ENCODE results near the gene OR52A1.

DNA sequence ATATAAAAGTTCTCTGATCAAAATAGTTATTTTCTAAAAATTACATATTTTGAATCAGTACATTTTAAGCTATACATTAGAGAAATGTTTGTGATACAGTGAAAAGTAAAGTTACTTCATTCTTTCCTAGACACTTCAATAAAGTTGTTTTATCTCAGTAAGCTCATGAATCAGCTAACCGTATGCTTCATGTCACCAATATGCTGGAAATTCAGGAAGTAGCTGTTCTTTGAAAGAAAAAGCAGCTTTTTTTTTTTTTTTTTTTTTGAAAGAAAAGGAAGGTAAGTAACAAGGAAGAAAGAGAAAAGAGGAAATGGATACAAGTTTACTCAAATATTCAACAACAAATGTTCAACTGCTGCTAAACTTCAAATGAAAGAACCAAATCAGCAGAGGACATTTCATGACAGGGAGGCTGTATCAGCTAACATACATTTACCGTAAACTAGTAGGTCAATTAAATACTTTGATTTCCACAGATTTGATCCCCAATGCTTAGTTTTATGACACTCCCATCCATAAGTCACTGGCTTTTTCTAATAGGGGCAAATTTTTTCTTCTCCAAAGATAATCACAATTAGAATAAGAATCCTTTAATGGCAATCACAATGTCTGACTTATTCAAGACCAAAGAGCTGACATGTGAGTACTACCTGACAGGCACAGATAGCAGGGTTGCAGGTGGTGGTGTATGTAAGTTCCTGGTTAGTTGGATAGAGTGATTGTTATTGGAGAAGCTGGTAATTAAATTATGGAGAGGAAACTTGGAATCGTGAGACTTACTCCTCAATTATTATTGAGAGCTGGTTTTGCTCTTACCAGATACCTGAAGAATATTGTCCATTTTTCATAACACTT is 754 bp downstream of the OR52A1 start:
- TF ChIP-seq ZNF274 (IDR thresholded peaks at IDR 0.05; ENCODE audit: low read length) = no peak
- TF ChIP-seq ZNF274 (tag by site-specific recombination; IDR thresholded peaks at IDR 0.05; ENCODE audit: borderline replicate concordance) = no peak
- no peak for TF ChIP-seq ZNF24 (tag by site-specific recombination; IDR thresholded peaks at IDR 0.05)
- TF ChIP-seq, protein P1, sequence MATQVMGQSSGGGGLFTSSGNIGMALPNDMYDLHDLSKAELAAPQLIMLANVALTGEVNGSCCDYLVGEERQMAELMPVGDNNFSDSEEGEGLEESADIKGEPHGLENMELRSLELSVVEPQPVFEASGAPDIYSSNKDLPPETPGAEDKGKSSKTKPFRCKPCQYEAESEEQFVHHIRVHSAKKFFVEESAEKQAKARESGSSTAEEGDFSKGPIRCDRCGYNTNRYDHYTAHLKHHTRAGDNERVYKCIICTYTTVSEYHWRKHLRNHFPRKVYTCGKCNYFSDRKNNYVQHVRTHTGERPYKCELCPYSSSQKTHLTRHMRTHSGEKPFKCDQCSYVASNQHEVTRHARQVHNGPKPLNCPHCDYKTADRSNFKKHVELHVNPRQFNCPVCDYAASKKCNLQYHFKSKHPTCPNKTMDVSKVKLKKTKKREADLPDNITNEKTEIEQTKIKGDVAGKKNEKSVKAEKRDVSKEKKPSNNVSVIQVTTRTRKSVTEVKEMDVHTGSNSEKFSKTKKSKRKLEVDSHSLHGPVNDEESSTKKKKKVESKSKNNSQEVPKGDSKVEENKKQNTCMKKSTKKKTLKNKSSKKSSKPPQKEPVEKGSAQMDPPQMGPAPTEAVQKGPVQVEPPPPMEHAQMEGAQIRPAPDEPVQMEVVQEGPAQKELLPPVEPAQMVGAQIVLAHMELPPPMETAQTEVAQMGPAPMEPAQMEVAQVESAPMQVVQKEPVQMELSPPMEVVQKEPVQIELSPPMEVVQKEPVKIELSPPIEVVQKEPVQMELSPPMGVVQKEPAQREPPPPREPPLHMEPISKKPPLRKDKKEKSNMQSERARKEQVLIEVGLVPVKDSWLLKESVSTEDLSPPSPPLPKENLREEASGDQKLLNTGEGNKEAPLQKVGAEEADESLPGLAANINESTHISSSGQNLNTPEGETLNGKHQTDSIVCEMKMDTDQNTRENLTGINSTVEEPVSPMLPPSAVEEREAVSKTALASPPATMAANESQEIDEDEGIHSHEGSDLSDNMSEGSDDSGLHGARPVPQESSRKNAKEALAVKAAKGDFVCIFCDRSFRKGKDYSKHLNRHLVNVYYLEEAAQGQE (tag by site-specific recombination; IDR thresholded peaks at IDR 0.05) = no peak
- TF ChIP-seq, protein P2, sequence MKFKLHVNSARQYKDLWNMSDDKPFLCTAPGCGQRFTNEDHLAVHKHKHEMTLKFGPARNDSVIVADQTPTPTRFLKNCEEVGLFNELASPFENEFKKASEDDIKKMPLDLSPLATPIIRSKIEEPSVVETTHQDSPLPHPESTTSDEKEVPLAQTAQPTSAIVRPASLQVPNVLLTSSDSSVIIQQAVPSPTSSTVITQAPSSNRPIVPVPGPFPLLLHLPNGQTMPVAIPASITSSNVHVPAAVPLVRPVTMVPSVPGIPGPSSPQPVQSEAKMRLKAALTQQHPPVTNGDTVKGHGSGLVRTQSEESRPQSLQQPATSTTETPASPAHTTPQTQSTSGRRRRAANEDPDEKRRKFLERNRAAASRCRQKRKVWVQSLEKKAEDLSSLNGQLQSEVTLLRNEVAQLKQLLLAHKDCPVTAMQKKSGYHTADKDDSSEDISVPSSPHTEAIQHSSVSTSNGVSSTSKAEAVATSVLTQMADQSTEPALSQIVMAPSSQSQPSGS (tag by site-specific recombination; IDR thresholded peaks at IDR 0.05; ENCODE audit: low read depth) = no peak
- TF ChIP-seq, protein P3, sequence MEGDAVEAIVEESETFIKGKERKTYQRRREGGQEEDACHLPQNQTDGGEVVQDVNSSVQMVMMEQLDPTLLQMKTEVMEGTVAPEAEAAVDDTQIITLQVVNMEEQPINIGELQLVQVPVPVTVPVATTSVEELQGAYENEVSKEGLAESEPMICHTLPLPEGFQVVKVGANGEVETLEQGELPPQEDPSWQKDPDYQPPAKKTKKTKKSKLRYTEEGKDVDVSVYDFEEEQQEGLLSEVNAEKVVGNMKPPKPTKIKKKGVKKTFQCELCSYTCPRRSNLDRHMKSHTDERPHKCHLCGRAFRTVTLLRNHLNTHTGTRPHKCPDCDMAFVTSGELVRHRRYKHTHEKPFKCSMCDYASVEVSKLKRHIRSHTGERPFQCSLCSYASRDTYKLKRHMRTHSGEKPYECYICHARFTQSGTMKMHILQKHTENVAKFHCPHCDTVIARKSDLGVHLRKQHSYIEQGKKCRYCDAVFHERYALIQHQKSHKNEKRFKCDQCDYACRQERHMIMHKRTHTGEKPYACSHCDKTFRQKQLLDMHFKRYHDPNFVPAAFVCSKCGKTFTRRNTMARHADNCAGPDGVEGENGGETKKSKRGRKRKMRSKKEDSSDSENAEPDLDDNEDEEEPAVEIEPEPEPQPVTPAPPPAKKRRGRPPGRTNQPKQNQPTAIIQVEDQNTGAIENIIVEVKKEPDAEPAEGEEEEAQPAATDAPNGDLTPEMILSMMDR (tag by site-specific recombination; IDR thresholded peaks at IDR 0.05) = no peak
- no peak for TF ChIP-seq REPIN1 (tag by site-specific recombination; IDR thresholded peaks at IDR 0.05; ENCODE audit: low read depth)
- TF ChIP-seq EGR2 (tag by site-specific recombination; IDR thresholded peaks at IDR 0.05; ENCODE audit: low read depth) = no peak
- TF ChIP-seq ZIC2 (tag by site-specific recombination; IDR thresholded peaks at IDR 0.05) = no peak
- TF ChIP-seq ZNF138 (tag by site-specific recombination; IDR thresholded peaks at IDR 0.05; ENCODE audit: borderline replicate concordance) = no peak
